Measurements from ENCODE around the gene AXL.

DNA sequence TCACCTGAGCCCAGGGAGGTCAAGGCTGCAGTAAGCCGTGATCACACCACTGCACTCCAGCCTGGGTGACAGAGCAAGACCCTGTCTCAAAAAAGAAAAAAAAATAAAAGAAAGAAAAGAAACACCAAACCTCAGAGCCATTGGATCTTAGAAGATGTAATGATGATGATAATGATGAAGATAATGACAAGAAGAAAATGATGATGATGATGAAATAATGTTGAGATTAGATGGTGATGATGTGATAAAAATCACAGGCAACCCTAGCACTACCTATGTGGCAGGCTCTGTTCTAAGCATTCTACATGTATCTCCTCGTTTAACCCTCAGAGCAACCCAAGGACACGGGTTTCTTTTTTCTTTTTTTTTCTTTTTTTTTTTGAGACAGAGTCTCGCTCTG is 25.1 kb downstream of the AXL start:
- TF ChIP-seq, protein P1, sequence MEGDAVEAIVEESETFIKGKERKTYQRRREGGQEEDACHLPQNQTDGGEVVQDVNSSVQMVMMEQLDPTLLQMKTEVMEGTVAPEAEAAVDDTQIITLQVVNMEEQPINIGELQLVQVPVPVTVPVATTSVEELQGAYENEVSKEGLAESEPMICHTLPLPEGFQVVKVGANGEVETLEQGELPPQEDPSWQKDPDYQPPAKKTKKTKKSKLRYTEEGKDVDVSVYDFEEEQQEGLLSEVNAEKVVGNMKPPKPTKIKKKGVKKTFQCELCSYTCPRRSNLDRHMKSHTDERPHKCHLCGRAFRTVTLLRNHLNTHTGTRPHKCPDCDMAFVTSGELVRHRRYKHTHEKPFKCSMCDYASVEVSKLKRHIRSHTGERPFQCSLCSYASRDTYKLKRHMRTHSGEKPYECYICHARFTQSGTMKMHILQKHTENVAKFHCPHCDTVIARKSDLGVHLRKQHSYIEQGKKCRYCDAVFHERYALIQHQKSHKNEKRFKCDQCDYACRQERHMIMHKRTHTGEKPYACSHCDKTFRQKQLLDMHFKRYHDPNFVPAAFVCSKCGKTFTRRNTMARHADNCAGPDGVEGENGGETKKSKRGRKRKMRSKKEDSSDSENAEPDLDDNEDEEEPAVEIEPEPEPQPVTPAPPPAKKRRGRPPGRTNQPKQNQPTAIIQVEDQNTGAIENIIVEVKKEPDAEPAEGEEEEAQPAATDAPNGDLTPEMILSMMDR (conservative IDR thresholded peaks at IDR 0.05; ENCODE audit: low read length), result no peak
- TF ChIP-seq EZH2phosphoT487 (IDR thresholded peaks at IDR 0.05; ENCODE audit: borderline replicate concordance), result no peak

Measured in Loucy (cell line).